Activated CD8-positive, alpha-beta memory T cell treated with anti-CD3 and anti-CD28 coated beads, Interleukin-2, amount 50 U/mL, for 48 hours (primary cell): ENCODE measurements around the gene CNGB1.
"Not testable (repeated sequence)": the region's sequence is repeated elsewhere in the genome, so short reads cannot be mapped to it uniquely, and the experiment has no call there.

Source experiments
- DNase-seq: peaks from one replicate; pipeline ENCODE4 v3.0.0-alpha.2; 2020

CNGB1 gene

GRCh38 chr16:57951204-57951960, 19.5 kb downstream of the CNGB1 start:
- no peak for DNase-seq

DNA sequence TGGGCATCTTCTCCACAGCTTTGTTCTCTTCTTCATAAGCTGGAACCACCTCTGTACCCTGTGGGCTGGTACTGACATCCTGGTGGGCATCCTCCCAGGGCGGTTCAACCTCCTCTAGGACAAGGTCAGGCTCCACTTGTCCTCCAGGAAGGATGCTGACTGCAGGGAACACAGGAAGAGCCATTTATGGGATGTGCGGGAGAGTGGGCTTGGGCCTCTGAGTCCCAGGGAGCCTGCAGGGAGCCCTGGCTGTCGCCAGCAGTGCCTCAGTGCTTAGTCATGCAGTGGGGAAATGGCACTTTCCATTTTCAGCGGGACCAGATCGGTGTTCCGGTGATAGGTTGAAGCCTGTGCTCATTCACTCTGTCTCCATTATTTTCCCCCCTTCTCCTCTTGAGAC, 20.5 kb downstream of the CNGB1 start:
- DNase-seq = no peak

- DNase-seq = no peak
Measured at GRCh38 chr16:57949595-57950238, 21.2 kb downstream of the CNGB1 start.

DNA sequence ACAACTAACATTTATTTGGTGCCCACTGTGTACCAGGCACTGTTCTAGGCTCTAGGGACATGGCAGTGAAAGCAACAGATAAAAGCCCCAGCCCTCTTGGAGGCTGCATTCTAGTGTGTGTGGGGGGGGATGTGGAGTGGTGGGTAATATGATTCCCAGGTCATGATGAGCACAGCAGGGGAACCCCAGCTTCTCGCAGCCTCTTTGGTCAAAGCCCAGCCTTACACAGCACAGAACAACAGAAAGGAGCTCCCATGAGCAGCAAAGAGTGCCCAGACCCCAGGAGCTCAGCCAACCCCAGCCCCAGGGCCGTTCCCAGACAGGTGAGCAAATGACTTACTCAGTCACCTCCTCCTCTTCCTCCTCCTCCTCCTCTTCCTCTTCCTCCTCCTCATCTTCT, 21.9 kb downstream of the CNGB1 start:
- no peak for DNase-seq

DNA sequence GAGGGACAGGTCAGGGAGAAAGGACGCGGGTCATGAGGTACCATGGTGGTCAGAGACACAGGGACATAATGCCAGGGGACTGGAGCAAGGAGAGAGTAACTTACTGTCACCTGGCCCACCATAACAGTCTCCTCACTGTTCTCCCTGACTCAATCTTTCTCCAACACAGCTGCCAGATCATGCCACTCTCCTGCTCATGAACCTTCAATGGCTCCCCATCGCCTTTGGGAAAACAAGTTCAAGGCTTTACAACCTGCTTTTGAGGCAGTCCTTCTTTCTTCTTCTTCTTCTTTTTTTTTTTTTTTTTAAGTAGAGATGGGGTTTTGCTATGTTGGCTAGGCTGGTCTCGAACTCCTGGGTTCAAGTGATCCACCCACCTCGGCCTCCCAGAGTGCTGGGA, 22.9 kb downstream of the CNGB1 start:
- no peak for DNase-seq

DNA sequence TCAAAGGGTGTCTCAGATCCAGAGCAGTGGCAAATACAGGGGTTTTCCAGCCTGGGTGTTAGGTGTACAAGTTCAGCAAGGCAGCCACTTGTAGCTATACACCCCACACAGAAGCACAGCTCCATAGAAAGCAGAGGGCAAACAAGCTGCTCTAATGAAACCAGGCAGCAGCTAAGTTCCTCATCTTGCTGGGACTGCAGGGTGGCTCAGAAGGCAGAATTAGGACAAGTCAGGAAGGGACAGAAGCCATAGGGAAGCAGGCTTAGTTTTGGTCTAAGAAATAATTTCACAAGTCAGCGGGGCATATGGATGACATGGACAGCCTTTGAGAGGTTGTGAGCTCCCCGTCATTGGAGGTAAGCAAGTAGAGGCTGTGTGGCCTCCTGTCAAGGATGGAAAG, 23.7 kb downstream of the CNGB1 start:
- no peak for DNase-seq

- no peak for DNase-seq
Measured at GRCh38 chr16:57946181-57946801, 24.6 kb downstream of the CNGB1 start.

GRCh38 chr16:57945740-57946138, 25.2 kb downstream of the CNGB1 start:
- DNase-seq = no peak

- no peak for DNase-seq
Measured at GRCh38 chr16:57944970-57945739, 25.8 kb downstream of the CNGB1 start.

GRCh38 chr16:57943381-57943780, 27.5 kb downstream of the CNGB1 start:
- not testable (repeated sequence) for DNase-seq

DNA sequence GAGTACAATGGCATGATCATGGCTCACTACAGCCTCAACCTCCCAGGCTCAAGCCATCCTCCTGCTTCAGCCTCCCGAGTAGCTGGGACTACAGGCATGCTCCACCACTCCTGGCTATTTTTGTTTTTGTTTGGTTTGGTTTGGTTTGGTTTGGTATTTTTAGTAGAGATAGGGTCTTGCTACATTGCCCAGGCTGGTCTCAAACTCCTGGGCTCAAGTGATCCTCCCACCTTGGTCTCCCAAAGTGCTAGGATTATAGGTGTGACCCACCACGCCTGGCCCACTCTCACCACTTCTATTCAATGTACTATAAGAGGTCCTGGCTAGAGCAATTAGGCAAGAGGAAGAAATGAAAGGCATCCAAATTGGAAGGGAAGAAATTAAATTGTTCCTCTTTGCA, 29.0 kb downstream of the CNGB1 start:
- DNase-seq = not testable (repeated sequence)

GRCh38 chr16:57941016-57941664, 29.8 kb downstream of the CNGB1 start:
- no peak for DNase-seq

DNA sequence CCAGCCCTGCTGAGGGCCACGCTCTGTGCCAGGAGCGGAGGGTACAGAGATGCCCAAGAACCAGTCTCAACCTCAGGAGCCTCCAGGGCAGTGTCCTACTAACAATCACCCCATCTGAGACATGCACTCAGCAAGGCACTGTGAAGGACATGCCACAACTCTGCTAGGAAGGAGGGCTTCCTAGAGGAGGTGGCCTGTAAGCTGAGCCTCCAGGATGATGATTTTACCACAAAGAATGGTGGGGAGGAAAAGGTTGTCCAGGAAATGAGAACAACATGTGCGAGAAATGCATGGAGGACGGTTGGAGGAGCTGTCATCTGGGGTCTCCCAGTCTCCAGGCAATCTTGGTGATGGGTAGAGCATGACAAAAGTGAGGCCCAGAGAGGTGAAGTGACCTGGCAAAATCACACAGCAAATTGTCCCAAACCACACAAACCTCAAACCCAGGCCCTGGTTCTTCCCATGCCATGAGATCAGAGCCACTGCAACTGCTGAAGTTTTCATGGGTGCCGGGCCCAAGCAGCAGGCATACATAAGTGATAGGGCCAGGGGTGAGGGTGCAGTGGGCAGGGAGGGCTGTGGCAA, 30.5 kb downstream of the CNGB1 start:
- no peak for DNase-seq

- no peak for DNase-seq
Measured at GRCh38 chr16:57939872-57940224, 31.1 kb downstream of the CNGB1 start.

DNA sequence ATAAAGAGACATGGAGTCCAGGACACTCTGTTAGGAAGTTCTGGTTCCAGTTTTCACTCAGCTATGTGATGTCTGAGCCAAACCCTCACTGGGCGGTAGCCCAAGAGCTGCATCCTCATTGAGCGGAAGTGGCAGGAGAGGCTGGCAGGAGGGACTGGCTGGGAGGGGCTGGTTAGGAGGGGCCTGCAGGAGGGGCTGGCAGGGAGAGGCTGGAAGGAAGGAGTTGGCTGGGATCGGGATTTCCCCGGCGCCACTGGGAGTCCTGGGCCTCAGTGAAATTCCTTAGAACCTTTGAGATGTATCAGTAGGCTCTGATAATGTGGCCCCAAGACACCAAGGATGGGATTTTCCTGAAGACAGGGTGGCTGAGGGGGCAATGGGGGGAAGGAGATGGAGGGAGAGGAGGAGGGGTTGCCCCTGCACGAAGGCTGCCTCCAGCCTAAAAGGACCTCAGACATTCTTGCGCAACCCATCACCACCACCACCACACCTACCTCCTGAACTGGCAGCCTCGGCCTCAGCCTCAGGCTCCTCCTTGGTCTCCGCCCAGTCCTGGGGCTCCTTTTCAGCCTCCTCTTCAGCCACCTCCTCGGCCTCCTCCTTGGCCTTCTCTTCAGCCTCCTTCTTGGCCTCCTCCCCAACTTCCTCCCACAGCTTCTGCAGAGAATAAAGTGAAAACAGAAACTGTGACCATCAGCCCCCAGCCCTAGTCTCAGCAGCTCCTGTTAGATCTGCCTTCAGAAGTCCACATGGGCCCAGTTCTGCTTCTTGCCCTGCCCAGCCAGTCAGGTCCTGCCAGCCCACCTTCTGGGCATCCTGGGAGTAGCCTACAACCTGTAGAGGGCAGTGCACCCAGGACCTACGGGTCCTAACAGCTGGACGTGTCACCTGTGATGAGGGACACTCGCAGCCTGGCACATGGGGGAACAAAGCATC, 31.7 kb downstream of the CNGB1 start:
- no peak for DNase-seq

GRCh38 chr16:57938484-57938883, 32.4 kb downstream of the CNGB1 start:
- DNase-seq = no peak

DNA sequence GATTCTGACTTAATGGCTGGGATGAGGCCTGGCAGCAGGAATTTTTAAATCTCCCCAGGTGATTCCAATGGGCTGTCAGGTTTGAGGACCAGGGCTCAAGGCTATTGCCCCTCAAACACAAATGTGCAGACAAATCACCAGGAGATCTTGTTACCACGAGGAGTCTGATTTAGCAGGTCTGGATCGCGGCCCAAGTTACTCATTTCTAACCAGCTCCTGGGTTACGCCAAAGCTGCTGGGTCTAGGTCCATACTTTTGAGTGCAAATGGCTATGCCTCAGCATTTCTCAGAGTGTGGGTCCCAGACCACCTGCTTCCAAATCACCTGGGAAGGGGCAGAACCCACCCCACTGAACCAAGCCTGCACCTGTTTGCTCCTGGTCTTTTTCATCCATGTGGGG, 33.1 kb downstream of the CNGB1 start:
- no peak for DNase-seq

DNA sequence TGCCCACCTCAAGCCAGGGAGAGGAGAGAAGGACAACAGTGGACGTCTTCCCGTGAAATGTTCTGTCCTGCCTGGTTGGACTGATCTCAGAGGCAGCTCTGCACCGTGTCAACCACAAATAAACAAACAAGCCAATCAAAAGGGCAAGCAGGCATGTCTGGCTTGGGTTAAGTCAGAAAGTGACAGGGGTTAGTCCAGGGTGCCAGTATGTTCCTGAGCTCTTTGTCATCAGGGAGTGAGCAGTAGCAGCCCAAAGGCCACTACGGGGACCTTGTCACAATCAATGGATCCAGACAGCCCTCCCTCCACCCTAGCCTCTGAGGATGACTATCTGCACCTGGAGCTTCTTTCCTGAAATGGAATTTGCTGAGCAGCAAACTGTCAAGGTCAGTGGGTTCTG, 35.0 kb downstream of the CNGB1 start:
- no peak for DNase-seq

GRCh38 chr16:57930533-57930932, 40.4 kb downstream of the CNGB1 start:
- no peak for DNase-seq

- DNase-seq = no peak
Measured at GRCh38 chr16:57929250-57929649, 41.7 kb downstream of the CNGB1 start.

DNA sequence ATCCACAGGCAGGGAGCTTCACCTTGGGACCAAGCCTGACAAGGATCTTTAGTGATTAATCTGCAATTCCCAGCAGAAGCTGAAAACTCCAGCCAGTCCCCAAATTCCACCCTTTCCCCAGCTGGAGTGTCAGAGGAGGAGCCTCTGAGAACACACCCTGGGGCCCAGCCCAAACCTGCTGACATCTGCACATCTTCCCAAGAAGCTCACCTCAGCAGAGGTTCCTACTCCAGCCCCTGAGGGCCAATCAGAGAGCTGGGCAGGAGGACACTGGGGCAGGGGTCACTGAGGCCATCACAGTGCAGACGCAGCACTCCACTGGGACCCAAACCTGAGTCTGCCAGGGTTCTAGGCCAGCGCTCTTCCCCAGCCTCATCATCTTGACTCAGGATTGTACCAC, 44.9 kb downstream of the CNGB1 start:
- DNase-seq = no peak

DNA sequence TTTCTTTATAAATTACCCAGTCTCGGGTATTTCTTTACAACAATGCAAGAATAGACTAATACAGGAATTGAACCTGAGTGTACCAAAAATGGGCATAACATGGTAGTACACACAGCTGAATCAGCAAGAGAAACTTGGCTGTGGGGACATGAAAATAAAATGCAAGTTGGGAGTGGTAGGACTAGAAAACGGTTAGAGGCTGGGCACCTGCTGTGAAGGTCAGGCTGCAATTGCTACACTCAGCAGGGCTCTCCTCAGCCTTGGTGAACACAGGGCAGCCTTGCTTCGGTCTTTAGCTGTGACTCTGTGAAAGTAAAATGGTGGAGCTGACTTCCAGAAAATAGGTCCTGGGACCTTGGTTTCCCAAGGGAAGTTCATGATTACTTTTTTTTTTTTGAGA, 45.6 kb downstream of the CNGB1 start:
- DNase-seq = no peak
